ENCODE measurements around the gene ZNF618.

DNA sequence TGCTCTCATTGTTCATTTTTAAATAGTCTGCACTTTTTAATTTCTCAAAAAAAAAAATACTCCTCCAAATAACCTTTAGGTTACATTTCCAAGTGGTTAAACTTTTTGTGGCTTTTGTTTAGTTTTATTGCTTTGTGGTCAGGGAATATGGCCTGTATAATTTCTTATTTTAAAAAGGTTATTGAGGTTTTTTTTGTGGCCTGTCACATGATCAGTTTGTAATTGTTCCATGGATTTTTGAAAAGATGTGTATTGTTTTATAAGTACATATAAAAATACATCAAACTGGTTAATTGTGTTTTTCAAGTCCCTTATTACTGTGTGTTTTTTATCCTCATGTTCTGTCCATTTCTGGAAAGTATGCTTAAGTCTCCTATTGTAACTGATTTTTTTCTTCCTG lies 64.0 kb downstream of the ZNF618 start:
- no peak for TF ChIP-seq EZH2 (IDR thresholded peaks at IDR 0.05; ENCODE audit: borderline replicate concordance)
- TF ChIP-seq, protein P1, sequence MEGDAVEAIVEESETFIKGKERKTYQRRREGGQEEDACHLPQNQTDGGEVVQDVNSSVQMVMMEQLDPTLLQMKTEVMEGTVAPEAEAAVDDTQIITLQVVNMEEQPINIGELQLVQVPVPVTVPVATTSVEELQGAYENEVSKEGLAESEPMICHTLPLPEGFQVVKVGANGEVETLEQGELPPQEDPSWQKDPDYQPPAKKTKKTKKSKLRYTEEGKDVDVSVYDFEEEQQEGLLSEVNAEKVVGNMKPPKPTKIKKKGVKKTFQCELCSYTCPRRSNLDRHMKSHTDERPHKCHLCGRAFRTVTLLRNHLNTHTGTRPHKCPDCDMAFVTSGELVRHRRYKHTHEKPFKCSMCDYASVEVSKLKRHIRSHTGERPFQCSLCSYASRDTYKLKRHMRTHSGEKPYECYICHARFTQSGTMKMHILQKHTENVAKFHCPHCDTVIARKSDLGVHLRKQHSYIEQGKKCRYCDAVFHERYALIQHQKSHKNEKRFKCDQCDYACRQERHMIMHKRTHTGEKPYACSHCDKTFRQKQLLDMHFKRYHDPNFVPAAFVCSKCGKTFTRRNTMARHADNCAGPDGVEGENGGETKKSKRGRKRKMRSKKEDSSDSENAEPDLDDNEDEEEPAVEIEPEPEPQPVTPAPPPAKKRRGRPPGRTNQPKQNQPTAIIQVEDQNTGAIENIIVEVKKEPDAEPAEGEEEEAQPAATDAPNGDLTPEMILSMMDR (IDR thresholded peaks at IDR 0.05; ENCODE audit: poor library complexity) = no peak
